Endothelial cell of umbilical vein (primary cell): Measurements from ENCODE around the gene GID4. TPM values are rescaled to one million over a fixed set of nuclear protein-coding genes. Genes with fewer than 3 reads are reported as not detected.

Source experiments
- BruUV-seq: library from RNA; stranded (reverse); fragments of 400-500 nt; replicated peaks from 2 replicates; lab custom pipeline; 2021; lab: Mats Ljungman, UMichigan
- CTCF ChIA-PET: fragments of 300-600, 350-600 bp; sonication (Branson Sonifier 250); formaldehyde crosslinking; loops from one replicate; lab custom pipeline; 2021; ENCODE audit warnings: antibody characterized with exemption, inconsistent platforms; lab: Charles Lee
- POLR2A ChIA-PET: fragments of 300-600, 350-600 bp; sonication (Branson Sonifier 250); formaldehyde crosslinking; loops from one replicate; lab custom pipeline; 2021; ENCODE audit warnings: antibody characterized with exemption, inconsistent platforms; lab: Charles Lee
- DNase-seq: peaks from one replicate; pipeline ENCODE4 v3.0.0-alpha.2; 2011; ENCODE audit warnings: low read depth, low spot score
- FAIRE-seq: peaks from 2 replicates; lab custom pipeline; 2011; peaks lifted over from hg19 to GRCh38; lab: Jason Lieb, UNC
- H2AFZ ChIP-seq: 2 replicates; pipeline ENCODE4 v1.6.0; 2012; ENCODE audit warnings: low read depth, low read length, control low read depth, inconsistent platforms
- H3K27ac ChIP-seq: 2 replicates; pipeline ENCODE4 v1.5.1; 2011; ENCODE audit warnings: low read depth, mild to moderate bottlenecking, control low read depth, low read length, moderate library complexity; ENCODE audit not compliant: insufficient read depth
- H3K27me3 ChIP-seq, 2 experiments: 2 replicates each; pipeline versions ENCODE4 v1.6.0 to v1.6.1; 2011; ENCODE audit warnings: low read length in 2 of 2, mixed read lengths in 1 of 2; ENCODE audit not compliant: control insufficient read depth in 2 of 2, insufficient read depth in 2 of 2
- H3K36me3 ChIP-seq, 2 experiments: 2 replicates in 1 of 2; 3 replicates in 1 of 2; pipeline ENCODE4 v1.5.1; 2011; ENCODE audit warnings: low read length in 2 of 2, mild to moderate bottlenecking in 1 of 2, moderate library complexity in 1 of 2; ENCODE audit not compliant: control insufficient read depth in 2 of 2, insufficient read depth in 2 of 2; ENCODE audit errors: extremely low read depth in 1 of 2
- H3K4me1 ChIP-seq: 3 replicates; pipeline ENCODE4 v1.5.1; 2011; ENCODE audit warnings: mild to moderate bottlenecking, low read length; ENCODE audit not compliant: control insufficient read depth, insufficient read depth; ENCODE audit errors: extremely low read depth
- H3K4me2 ChIP-seq: 2 replicates; pipeline ENCODE4 v1.6.1; 2011; ENCODE audit warnings: low read length, control low read depth, mixed read lengths; ENCODE audit not compliant: insufficient read depth
- H3K4me3 ChIP-seq, 3 experiments: fragments of 200-600 bp in 1 of 3; sonication (generic), shearing (Covaris generic) in 1 of 3; replicated peaks in 1 of 3; 2 replicates each; pipeline ENCODE4 v1.5.1; 2011 to 2016; ENCODE audit warnings: control low read depth in 3 of 3, low read length in 3 of 3, mild to moderate bottlenecking in 2 of 3, inconsistent platforms in 1 of 3, low read depth in 1 of 3, moderate library complexity in 1 of 3; ENCODE audit not compliant: insufficient read depth in 1 of 3
- H3K79me2 ChIP-seq: 2 replicates; pipeline ENCODE4 v1.6.0; 2012; ENCODE audit warnings: low read length, inconsistent platforms; ENCODE audit not compliant: control insufficient read depth, insufficient read depth
- H3K9ac ChIP-seq: replicated peaks from 2 replicates; pipeline ENCODE3; 2011; ENCODE audit warnings: low read length, control low read depth; ENCODE audit not compliant: insufficient read depth; ENCODE audit errors: extremely low read depth
- H3K9me1 ChIP-seq: replicated peaks from 3 replicates; pipeline ENCODE4 v1.6.0; 2011; ENCODE audit warnings: mild to moderate bottlenecking, low read length; ENCODE audit not compliant: control insufficient read depth, insufficient read depth; ENCODE audit errors: extremely low read depth
- H3K9me3 ChIP-seq: replicated peaks from 2 replicates; pipeline ENCODE4 v1.5.1; 2012; ENCODE audit warnings: low read length, inconsistent platforms; ENCODE audit not compliant: control insufficient read depth, insufficient read depth
- H4K20me1 ChIP-seq: replicated peaks from 2 replicates; pipeline ENCODE3; 2011; ENCODE audit warnings: mild to moderate bottlenecking, low read length; ENCODE audit not compliant: control insufficient read depth, insufficient read depth; ENCODE audit errors: extremely low read depth
- EZH2 ChIP-seq: IDR thresholded peaks from 2 replicates; pipeline ENCODE4 v1.6.1; 2012; ENCODE audit warnings: borderline replicate concordance, low read depth, mild to moderate bottlenecking, moderate library complexity, low read length, inconsistent platforms; ENCODE audit not compliant: severe bottlenecking
- FOS ChIP-seq: IDR thresholded peaks from 2 replicates; pipeline ENCODE4 v1.6.1; 2011; ENCODE audit warnings: mild to moderate bottlenecking, low read length, moderate library complexity, borderline replicate concordance; ENCODE audit not compliant: insufficient read depth
- GATA2 ChIP-seq: IDR thresholded peaks from 2 replicates; pipeline ENCODE4 v1.7.0; 2011; ENCODE audit warnings: low read depth, mild to moderate bottlenecking, moderate library complexity, mixed read lengths, low read length; ENCODE audit not compliant: insufficient read length, insufficient read depth
- JUN ChIP-seq: IDR thresholded peaks from 2 replicates; pipeline ENCODE4 v1.6.1; 2011; ENCODE audit warnings: borderline replicate concordance, low read depth; ENCODE audit not compliant: insufficient read length, insufficient read depth
- MYC ChIP-seq: IDR thresholded peaks from one replicate; pipeline ENCODE4 v1.6.1; 2011; ENCODE audit warnings: mild to moderate bottlenecking, low read depth, low read length
- POLR2A ChIP-seq: IDR thresholded peaks from 2 replicates; pipeline ENCODE4 v1.6.1; 2012; ENCODE audit warnings: low read depth, mild to moderate bottlenecking, control low read depth, low read length
- POLR2AphosphoS5 ChIP-seq: IDR thresholded peaks from 2 replicates; pipeline ENCODE4 v1.6.1; 2012; ENCODE audit warnings: low read depth, mild to moderate bottlenecking, control low read depth, low read length, moderate library complexity; ENCODE audit not compliant: insufficient read depth
- dilution Hi-C: fragments of 300-500 bp; cut with MboI; formaldehyde crosslinking; loops from one replicate; pipeline ENCODE4 v1.15.0; 2019; ENCODE audit warnings: low sequenced_read_pairs; ENCODE audit not compliant: extremely low pct_ligation_motif_present
- intact Hi-C: fragments of 100-400 bp; cut with micrococcal nuclease; formaldehyde crosslinking; loops from one replicate; pipeline ENCODE4 v1.10.0; 2022
- polyA plus RNA-seq, 4 experiments: library from polyadenylated mRNA; depleted of rRNA in 3 of 4; stranded (reverse) in 3 of 4; unstranded in 1 of 4; fragments of >200 nt; gene quantifications; 2 replicates each; pipeline versions ENCODE4 v1.2.1 to v1.2.3, GENCODE V29; 2011 to 2012; ENCODE audit warnings: missing spikeins in 1 of 4
- total RNA-seq: library from RNA; stranded (reverse); gene quantifications from 2 replicates; pipeline ENCODE4 v1.2.3, GENCODE V29; 2021
- TF ChIP-seq, protein P1 (sequence below), 2 donors: IDR thresholded peaks; 1 replicate in 1 of 2; 2 replicates in 1 of 2; pipeline ENCODE4 v1.5.1; 2011; ENCODE audit warnings: low read length in 2 of 2, mild to moderate bottlenecking in 2 of 2, moderate library complexity in 2 of 2, control low read depth in 1 of 2, inconsistent platforms in 1 of 2, low read depth in 1 of 2; ENCODE audit not compliant: insufficient read depth in 1 of 2; ENCODE audit errors: extremely low read depth in 1 of 2
- TF ChIP-seq, protein P2 (sequence below): IDR thresholded peaks from 2 replicates; pipeline ENCODE4 v1.6.1; 2011; ENCODE audit not compliant: insufficient read depth, insufficient read length

The GID4 gene
- total and polyA plus RNA-seq, 2 donors (not counting 3 experiments of a cell fraction or from before 2014, with no cell fraction given), result 6.4 to 11.3 TPM

DNA sequence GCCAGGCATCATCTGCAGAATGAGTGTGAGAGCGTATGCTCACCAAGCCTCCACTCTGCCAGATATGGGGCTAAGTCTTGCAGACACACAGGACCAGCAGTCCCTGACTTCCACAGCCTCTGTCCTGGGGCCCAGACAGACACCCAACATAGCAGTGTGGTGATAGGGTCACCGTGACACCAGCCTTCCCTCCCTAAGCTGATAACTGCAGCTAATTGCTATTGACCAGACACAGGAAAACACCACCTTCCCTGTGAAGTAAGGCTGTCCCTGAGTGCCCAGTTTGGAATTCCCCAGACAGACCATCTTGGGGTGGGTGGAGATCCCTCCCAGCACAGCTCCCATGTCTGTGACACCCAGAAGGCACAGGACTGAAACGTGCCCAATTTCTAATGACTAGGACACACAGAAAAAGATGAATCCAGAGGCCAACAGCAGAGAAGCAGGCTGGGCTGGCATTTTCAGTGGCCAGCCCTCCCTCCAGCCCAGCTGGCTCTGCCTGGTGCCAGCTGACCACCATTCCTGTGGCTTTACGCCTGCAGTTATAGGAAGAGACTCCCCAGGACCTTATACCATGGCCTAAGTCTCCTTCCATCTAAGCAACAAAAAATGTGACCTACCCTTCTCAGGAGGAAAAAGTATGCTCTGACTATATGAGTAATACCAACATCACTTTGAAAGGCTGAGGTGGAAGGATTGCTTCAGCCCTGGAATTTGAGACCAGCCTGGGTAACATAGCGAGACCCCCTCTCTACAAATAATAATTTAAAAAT, 30.5 kb upstream of the GID4 start:
- FAIRE-seq, result no peak
- no peak for DNase-seq
- Histone ChIP-seq H3K36me3 (no peaks in the 10 kb centered on the region), H3K4me2 (no peak overlapping the region), H3K9me1 (no peaks in the 10 kb centered on the region), H3K9ac (no peak overlapping the region), H3K79me2 (no peaks in the 10 kb centered on the region), H3K9me3 (no peaks in the 10 kb centered on the region), H3K4me1 (no peaks in the 10 kb centered on the region), H4K20me1 (no peaks in the 10 kb centered on the region), H3K4me3 (no peak overlapping the region), H2AFZ (no peak overlapping the region), H3K27me3 (no peaks in the 10 kb centered on the region), H3K27ac (no peak overlapping the region)
- ChIA-PET POLR2A (no interaction called here), CTCF (interaction anchor here (0.7 to 1.6 kb wide), 2 partner anchors 23 to 25 kb away, joined by 3 read pairs; no protein-coding TSS in a partner anchor)
- dilution Hi-C loops, result no loop called here
- TF ChIP-seq POLR2A (no peak), FOS (no peak), MYC (no peak)
- intact Hi-C loops, result no loop called here
- BruUV-seq, result no TSS peak

DNA sequence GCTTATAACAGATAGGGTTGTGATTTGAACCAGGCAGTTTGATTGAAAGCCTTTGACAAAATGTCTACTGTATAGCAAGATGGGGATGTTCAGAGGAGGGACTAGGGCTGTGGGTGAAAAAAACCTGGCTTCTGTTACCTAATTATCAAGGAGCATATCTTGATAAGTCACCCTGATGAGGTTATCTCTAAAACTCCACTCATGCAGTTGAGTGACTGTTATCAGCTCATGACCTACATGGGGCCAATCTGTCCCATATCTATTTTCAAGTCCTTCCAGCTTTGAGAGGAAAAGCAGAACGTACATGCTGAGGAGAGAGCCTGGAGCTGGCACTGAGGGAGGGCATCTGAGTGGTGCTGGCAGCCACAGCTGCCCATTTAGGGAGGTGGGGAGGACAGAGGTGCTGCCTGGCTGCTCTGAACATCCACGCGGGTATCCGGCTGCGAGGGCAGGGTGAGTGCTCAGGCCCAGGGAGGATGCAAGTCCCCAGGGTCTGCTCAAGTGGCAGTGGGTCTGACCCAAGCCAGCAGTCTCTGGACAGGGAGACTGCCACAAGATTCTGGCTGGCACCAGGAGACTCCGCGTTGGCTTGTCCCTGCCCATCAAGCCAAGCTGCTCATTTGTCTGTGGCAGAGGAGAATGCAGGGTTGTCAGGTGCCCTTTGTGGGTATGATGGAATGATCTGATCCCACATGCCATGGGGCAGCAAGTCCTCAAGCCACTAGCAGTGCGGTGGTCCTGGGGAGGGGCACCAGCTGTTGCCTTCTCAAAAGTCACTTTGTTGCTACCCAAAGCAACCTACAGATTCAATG, 29.4 kb upstream of the GID4 start:
- ChIA-PET POLR2A (no interaction called here), CTCF (no interaction called here)
- H3K27me3 ChIP-seq, result no peaks in the 10 kb centered on the region
- intact Hi-C loops, result no loop called here
- no peaks in the 10 kb centered on the region for H3K36me3 ChIP-seq
- H3K4me2 ChIP-seq, result no peak overlapping the region
- no TSS peak for BruUV-seq
- FAIRE-seq (no peak), DNase-seq (no peak)
- H3K27ac ChIP-seq, result no peak overlapping the region
- H3K9ac ChIP-seq, result no peak overlapping the region
- H2AFZ ChIP-seq, result no peak overlapping the region
- dilution Hi-C loops, result no loop called here
- no peak overlapping the region for H3K4me3 ChIP-seq
- no peaks in the 10 kb centered on the region for H3K9me1 ChIP-seq
- H3K4me1 ChIP-seq, result no peaks in the 10 kb centered on the region
- no peaks in the 10 kb centered on the region for H3K79me2 ChIP-seq
- no peaks in the 10 kb centered on the region for H4K20me1 ChIP-seq
- no peaks in the 10 kb centered on the region for H3K9me3 ChIP-seq
- TF ChIP-seq POLR2AphosphoS5, result no peak
- TF ChIP-seq POLR2A, result no peak
- TF ChIP-seq, protein P1, sequence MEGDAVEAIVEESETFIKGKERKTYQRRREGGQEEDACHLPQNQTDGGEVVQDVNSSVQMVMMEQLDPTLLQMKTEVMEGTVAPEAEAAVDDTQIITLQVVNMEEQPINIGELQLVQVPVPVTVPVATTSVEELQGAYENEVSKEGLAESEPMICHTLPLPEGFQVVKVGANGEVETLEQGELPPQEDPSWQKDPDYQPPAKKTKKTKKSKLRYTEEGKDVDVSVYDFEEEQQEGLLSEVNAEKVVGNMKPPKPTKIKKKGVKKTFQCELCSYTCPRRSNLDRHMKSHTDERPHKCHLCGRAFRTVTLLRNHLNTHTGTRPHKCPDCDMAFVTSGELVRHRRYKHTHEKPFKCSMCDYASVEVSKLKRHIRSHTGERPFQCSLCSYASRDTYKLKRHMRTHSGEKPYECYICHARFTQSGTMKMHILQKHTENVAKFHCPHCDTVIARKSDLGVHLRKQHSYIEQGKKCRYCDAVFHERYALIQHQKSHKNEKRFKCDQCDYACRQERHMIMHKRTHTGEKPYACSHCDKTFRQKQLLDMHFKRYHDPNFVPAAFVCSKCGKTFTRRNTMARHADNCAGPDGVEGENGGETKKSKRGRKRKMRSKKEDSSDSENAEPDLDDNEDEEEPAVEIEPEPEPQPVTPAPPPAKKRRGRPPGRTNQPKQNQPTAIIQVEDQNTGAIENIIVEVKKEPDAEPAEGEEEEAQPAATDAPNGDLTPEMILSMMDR (IDR thresholded peaks at IDR 0.05; ENCODE audit: extremely low read depth in 1 of 2, insufficient read depth in 1 of 2, low read depth in 1 of 2, low read length in 2 of 2), result no peak
- TF ChIP-seq FOS, result no peak
- TF ChIP-seq, protein P2, sequence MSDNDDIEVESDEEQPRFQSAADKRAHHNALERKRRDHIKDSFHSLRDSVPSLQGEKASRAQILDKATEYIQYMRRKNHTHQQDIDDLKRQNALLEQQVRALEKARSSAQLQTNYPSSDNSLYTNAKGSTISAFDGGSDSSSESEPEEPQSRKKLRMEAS, result no peak
- no peak for TF ChIP-seq GATA2
- no peak for TF ChIP-seq EZH2
- TF ChIP-seq JUN, result no peak
- TF ChIP-seq MYC, result no peak
